OCI-LY1 (cell line): ENCODE results near the gene NSL1.
A peak's percentile ranks its signal among the peaks of the same experiment; 100 is the strongest.

Experiments used
- H2AFZ ChIP-seq: fragments of 200-600 bp; sonication (generic), shearing (Covaris generic); 2 replicates; pipeline ENCODE4 v1.6.0; 2014; ENCODE audit warnings: antibody characterized with exemption, mild to moderate bottlenecking, low read length
- H3F3A ChIP-seq: fragments of 200-600 bp; sonication (generic), shearing (Covaris generic); 2 replicates; pipeline ENCODE4 v1.6.0; 2014; ENCODE audit warnings: mild to moderate bottlenecking, antibody characterized with exemption, low read length, moderate library complexity; ENCODE audit not compliant: insufficient read depth
- H3K27ac ChIP-seq: fragments of 200-600 bp; sonication (generic); 2 replicates; pipeline ENCODE4 v1.5.1; 2014; ENCODE audit warnings: low read length, mixed run types, mild to moderate bottlenecking, low read depth; ENCODE audit not compliant: poor library complexity, severe bottlenecking
- H3K27me3 ChIP-seq: fragments of 200-600 bp; sonication (generic); 2 replicates; pipeline ENCODE4 v1.6.0; 2014; ENCODE audit warnings: antibody characterized with exemption, mild to moderate bottlenecking, low read length, moderate library complexity; ENCODE audit not compliant: insufficient read depth
- H3K36me3 ChIP-seq: fragments of 200-600 bp; sonication (generic); 2 replicates; pipeline ENCODE4 v1.6.1; 2014; ENCODE audit warnings: mild to moderate bottlenecking, antibody characterized with exemption, low read length, moderate library complexity, mixed read lengths; ENCODE audit not compliant: insufficient read depth
- H3K4me1 ChIP-seq: fragments of 200-600 bp; sonication (generic); 2 replicates; pipeline ENCODE4 v1.5.1; 2014; ENCODE audit warnings: mild to moderate bottlenecking, low read length, moderate library complexity; ENCODE audit not compliant: insufficient read depth, severe bottlenecking
- H3K4me2 ChIP-seq: fragments of 200-600 bp; sonication (generic), shearing (Covaris generic); 2 replicates; pipeline ENCODE4 v1.6.1; 2014; ENCODE audit warnings: low read length
- H3K4me3 ChIP-seq: fragments of 200-600 bp; sonication (generic); 2 replicates; pipeline ENCODE4 v1.5.1; 2014; ENCODE audit warnings: low read length, low read depth, mild to moderate bottlenecking, mixed read lengths; ENCODE audit not compliant: poor library complexity, severe bottlenecking
- H3K79me2 ChIP-seq: fragments of 200-600 bp; shearing (Covaris generic); 2 replicates; pipeline ENCODE4 v1.6.1; 2016; ENCODE audit warnings: mixed run types, low read length, mixed read lengths; ENCODE audit not compliant: insufficient read depth
- H3K9ac ChIP-seq: fragments of 200-600 bp; sonication (generic), shearing (Covaris generic); 2 replicates; pipeline ENCODE4 v1.6.1; 2014; ENCODE audit warnings: mild to moderate bottlenecking, low read length, mixed read lengths
- H3K9me2 ChIP-seq: fragments of 200-600 bp; sonication (generic), shearing (Covaris generic); 2 replicates; pipeline ENCODE4 v1.6.1; 2014; ENCODE audit warnings: low read depth, mild to moderate bottlenecking, low read length, mixed read lengths
- H3K9me3 ChIP-seq: fragments of 200-600 bp; shearing (Covaris generic); 2 replicates; pipeline ENCODE4 v1.6.1; 2014; ENCODE audit warnings: low read length, mixed read lengths
- H4K20me1 ChIP-seq: fragments of 200-600 bp; sonication (generic), shearing (Covaris generic); 2 replicates; pipeline ENCODE4 v1.6.0; 2016; ENCODE audit warnings: mild to moderate bottlenecking, low read length; ENCODE audit not compliant: insufficient read depth
- CTCF ChIP-seq: fragments of 200-600 bp; sonication (generic), shearing (Covaris generic); IDR thresholded peaks from 2 replicates; pipeline ENCODE4 v1.5.1; 2017; ENCODE audit warnings: mild to moderate bottlenecking, antibody characterized with exemption, low read length, moderate library complexity, mixed read lengths
- EZH2 ChIP-seq: fragments of 200-600 bp; sonication (generic), shearing (Covaris generic); IDR thresholded peaks from 2 replicates; pipeline ENCODE4 v1.8.0; 2017; ENCODE audit warnings: borderline replicate concordance, mixed run types, mild to moderate bottlenecking, antibody characterized with exemption, low read length, moderate library complexity, mixed read lengths

The NSL1 gene

DNA sequence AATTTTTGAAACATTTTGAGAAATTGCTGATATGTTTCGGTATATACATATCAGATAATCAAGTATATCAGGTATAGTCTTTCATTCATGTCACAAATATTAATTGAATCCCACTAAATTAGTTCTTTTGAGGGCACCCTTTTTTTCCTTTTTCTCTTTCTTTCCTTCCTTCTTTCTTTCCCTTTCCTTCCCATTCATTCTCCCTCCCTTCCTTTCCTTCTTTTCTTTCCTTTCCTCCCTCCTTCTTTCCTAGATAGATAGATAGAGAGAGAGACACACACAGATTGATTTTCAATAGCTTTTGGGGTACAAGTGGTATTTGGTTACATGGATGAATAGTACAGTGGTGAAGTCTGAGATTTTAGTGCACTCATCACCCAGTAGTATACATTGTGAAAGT is 5.7 kb downstream of the NSL1 start:
- H3K27ac ChIP-seq = no peak overlapping the region
- H3K4me2 ChIP-seq = no peak overlapping the region
- peaks cover 22% of the 10 kb centered on the region for H3K4me1 ChIP-seq
- TF ChIP-seq EZH2 = no peak
- no peak for TF ChIP-seq CTCF
- H3K79me2 ChIP-seq = peaks cover 24% of the 10 kb centered on the region
- no peaks in the 10 kb centered on the region for H3K27me3 ChIP-seq
- H3K9me2 ChIP-seq = no peaks in the 10 kb centered on the region
- H3K9ac ChIP-seq = no peak overlapping the region
- H3K36me3 ChIP-seq = peaks cover 61% of the 10 kb centered on the region
- H3F3A ChIP-seq = no peaks in the 10 kb centered on the region
- no peaks in the 10 kb centered on the region for H3K9me3 ChIP-seq
- H2AFZ ChIP-seq = no peak overlapping the region
- no peak overlapping the region for H3K4me3 ChIP-seq
- no peaks in the 10 kb centered on the region for H4K20me1 ChIP-seq

GRCh38 chr1:212783976-212784375 is 7.6 kb downstream of the NSL1 start:
- H3K27ac ChIP-seq = no peak overlapping the region
- no peaks in the 10 kb centered on the region for H4K20me1 ChIP-seq
- no peaks in the 10 kb centered on the region for H3K9me3 ChIP-seq
- H3F3A ChIP-seq = no peaks in the 10 kb centered on the region
- TF ChIP-seq EZH2 = no peak
- no peak for TF ChIP-seq CTCF
- peaks cover 13% of the 10 kb centered on the region for H3K79me2 ChIP-seq
- H2AFZ ChIP-seq = no peak overlapping the region
- H3K4me2 ChIP-seq = no peak overlapping the region
- H3K9ac ChIP-seq = no peak overlapping the region
- H3K9me2 ChIP-seq = no peaks in the 10 kb centered on the region
- H3K36me3 ChIP-seq = peaks cover 67% of the 10 kb centered on the region
- no peak overlapping the region for H3K4me3 ChIP-seq
- no peaks in the 10 kb centered on the region for H3K27me3 ChIP-seq
- peaks cover 6% of the 10 kb centered on the region for H3K4me1 ChIP-seq

- Histone ChIP-seq H3K9ac (no peak overlapping the region), H3K9me3 (no peaks in the 10 kb centered on the region), H3K27me3 (no peaks in the 10 kb centered on the region), H2AFZ (no peak overlapping the region), H3K4me1 (no peaks in the 10 kb centered on the region), H3K9me2 (no peaks in the 10 kb centered on the region), H3K27ac (no peak overlapping the region), H4K20me1 (no peaks in the 10 kb centered on the region), H3K4me2 (no peak overlapping the region), H3K79me2 (no peaks in the 10 kb centered on the region), H3F3A (no peaks in the 10 kb centered on the region), H3K4me3 (no peak overlapping the region), H3K36me3 (peaks cover 67% of the 10 kb centered on the region)
- TF ChIP-seq CTCF (peak; percentile 73), EZH2 (no peak)
Measured at GRCh38 chr1:212782422-212783154, 9.0 kb downstream of the NSL1 start.
